ENCODE measurements around the gene FAM200B. TPM values are rescaled to one million over a fixed set of nuclear protein-coding genes. Genes with fewer than 3 reads are reported as not detected.

The FAM200B gene
- total RNA-seq, 2 donors from 2014 or later, result 27.3 to 32.2 TPM

GRCh38 chr4:15716115-15716514 lies 34.5 kb downstream of the FAM200B start:
- TF ChIP-seq CTCF (IDR thresholded peaks at IDR 0.05), result no peak
- H3K36me3 ChIP-seq, result no peaks in the 10 kb centered on the region
- H3K9me3 ChIP-seq, result no peaks in the 10 kb centered on the region
- no peak overlapping the region for H3K27ac ChIP-seq
- no peak for DNase-seq
- no peak overlapping the region for H3K9ac ChIP-seq (ENCODE audit: low read depth in 2 of 2, low read length in 2 of 2)
- no peak overlapping the region for H3K4me3 ChIP-seq
- no peaks in the 10 kb centered on the region for H3K27me3 ChIP-seq
- intact Hi-C loops (cut with DNase I), result no loop called here
- no peaks in the 10 kb centered on the region for H3K4me1 ChIP-seq

GRCh38 chr4:15717086-15717485 lies 35.5 kb downstream of the FAM200B start:
- H3K4me1 ChIP-seq, result no peaks in the 10 kb centered on the region
- intact Hi-C loops (cut with DNase I), result no loop called here
- no peaks in the 10 kb centered on the region for H3K27me3 ChIP-seq
- H3K9ac ChIP-seq (ENCODE audit: low read depth in 2 of 2, low read length in 2 of 2), result no peak overlapping the region
- no peaks in the 10 kb centered on the region for H3K9me3 ChIP-seq
- DNase-seq, result no peak
- H3K4me3 ChIP-seq, result no peak overlapping the region
- H3K36me3 ChIP-seq, result no peaks in the 10 kb centered on the region
- no peak overlapping the region for H3K27ac ChIP-seq
- no peak for TF ChIP-seq CTCF (IDR thresholded peaks at IDR 0.05)

- intact Hi-C loops (cut with DNase I), result no loop called here
- no peak overlapping the region for H3K27ac ChIP-seq
Observed at GRCh38 chr4:15717657-15718416, 36.2 kb downstream of the FAM200B start.

GRCh38 chr4:15718465-15718864 lies 36.8 kb downstream of the FAM200B start:
- no peak for DNase-seq
- Histone ChIP-seq H3K27me3 (no peaks in the 10 kb centered on the region), H3K27ac (no peak overlapping the region)

More at GRCh38 chr4:15717657-15718416, 36.2 kb downstream of the FAM200B start:
- H3K4me3 ChIP-seq, result no peak overlapping the region
- no peak overlapping the region for H3K9ac ChIP-seq (ENCODE audit: low read depth in 2 of 2, low read length in 2 of 2)
- no peaks in the 10 kb centered on the region for H3K9me3 ChIP-seq
- no peaks in the 10 kb centered on the region for H3K4me1 ChIP-seq
- no peak for TF ChIP-seq CTCF (IDR thresholded peaks at IDR 0.05)
- no peaks in the 10 kb centered on the region for H3K27me3 ChIP-seq
- no peaks in the 10 kb centered on the region for H3K36me3 ChIP-seq
- no peak for DNase-seq

GRCh38 chr4:15718959-15719358 lies 37.3 kb downstream of the FAM200B start:
- no peaks in the 10 kb centered on the region for H3K27me3 ChIP-seq
- H3K27ac ChIP-seq, result no peak overlapping the region
- no peaks in the 10 kb centered on the region for H3K9me3 ChIP-seq
- no peaks in the 10 kb centered on the region for H3K4me1 ChIP-seq
- H3K9ac ChIP-seq (ENCODE audit: low read depth in 2 of 2, low read length in 2 of 2), result no peak overlapping the region
- no peak overlapping the region for H3K4me3 ChIP-seq
- intact Hi-C loops (cut with DNase I), result no loop called here
- no peaks in the 10 kb centered on the region for H3K36me3 ChIP-seq
- no peak for DNase-seq
- no peak for TF ChIP-seq CTCF (IDR thresholded peaks at IDR 0.05)

More at GRCh38 chr4:15718465-15718864, 36.8 kb downstream of the FAM200B start:
- Histone ChIP-seq H3K4me3 (no peak overlapping the region), H3K9ac (ENCODE audit: low read depth in 2 of 2, low read length in 2 of 2) (no peak overlapping the region), H3K4me1 (no peaks in the 10 kb centered on the region), H3K36me3 (no peaks in the 10 kb centered on the region), H3K9me3 (no peaks in the 10 kb centered on the region)
- intact Hi-C loops (cut with DNase I), result no loop called here
- TF ChIP-seq CTCF (IDR thresholded peaks at IDR 0.05), result no peak

Data from colonic mucosa (tissue), 4 donors.